Osteoblast (primary cell): Measurements from ENCODE around the gene PXDN. TPM values are rescaled to one million over a fixed set of nuclear protein-coding genes. Genes with fewer than 3 reads are reported as not detected.

ENCODE experiments used
- DNase-seq: peaks from one replicate; pipeline ENCODE4 v3.0.0; 2011; ENCODE audit warnings: low spot score, mixed read lengths; ENCODE audit not compliant: insufficient read length; ENCODE audit errors: missing footprints
- H2AFZ ChIP-seq: 2 replicates; pipeline ENCODE4 v1.6.0; 2011; ENCODE audit warnings: mild to moderate bottlenecking, low read length
- H3K27ac ChIP-seq: 2 replicates; pipeline ENCODE4 v1.5.1; 2011; ENCODE audit warnings: mild to moderate bottlenecking, low read depth, low read length, moderate library complexity
- H3K27me3 ChIP-seq: 2 replicates; pipeline ENCODE4 v1.6.0; 2012; ENCODE audit warnings: mild to moderate bottlenecking, control low read depth, inconsistent platforms, low read length, moderate library complexity; ENCODE audit not compliant: insufficient read depth
- H3K36me3 ChIP-seq: 2 replicates; pipeline ENCODE4 v1.5.1; 2011; ENCODE audit warnings: mild to moderate bottlenecking, low read length, control low read depth, moderate library complexity; ENCODE audit not compliant: insufficient read depth
- H3K4me1 ChIP-seq: 2 replicates; pipeline ENCODE4 v1.5.1; 2011; ENCODE audit warnings: mild to moderate bottlenecking, low read length, control low read depth, moderate library complexity; ENCODE audit not compliant: insufficient read depth
- H3K4me2 ChIP-seq: 2 replicates; pipeline ENCODE4 v1.6.0; 2011; ENCODE audit warnings: mild to moderate bottlenecking, low read length; ENCODE audit not compliant: insufficient read depth
- H3K4me3 ChIP-seq: fragments of 200-600 bp; sonication (generic); 3 replicates; pipeline ENCODE4 v1.5.1; 2012; ENCODE audit warnings: mild to moderate bottlenecking, low read length, inconsistent platforms; ENCODE audit not compliant: insufficient read depth
- H3K79me2 ChIP-seq: 2 replicates; pipeline ENCODE4 v1.6.0; 2012; ENCODE audit warnings: mild to moderate bottlenecking, low read length, control low read depth, inconsistent platforms; ENCODE audit not compliant: insufficient read depth
- H3K9me3 ChIP-seq: 2 replicates; pipeline ENCODE4 v1.5.1; 2011; ENCODE audit warnings: low read depth, low read length, control low read depth
- H4K20me1 ChIP-seq: 2 replicates; pipeline ENCODE4 v1.6.0; 2012; ENCODE audit warnings: mild to moderate bottlenecking, low read length, control low read depth; ENCODE audit not compliant: insufficient read depth
- CTCF ChIP-seq: IDR thresholded peaks from 2 replicates; pipeline ENCODE4 v1.5.1; 2011; ENCODE audit warnings: mild to moderate bottlenecking, low read depth, low read length, moderate library complexity; ENCODE audit errors: extremely low read depth
- total RNA-seq: library from RNA; depleted of rRNA; stranded (reverse); fragments of >200 nt; gene quantifications from 2 replicates; pipeline ENCODE4 v1.2.3, GENCODE V29; 2012

Gene PXDN
- total RNA-seq, 1 donor, result 307 TPM

GRCh38 chr2:1652034-1652790, 92.1 kb downstream of the PXDN start:
- H3K79me2 ChIP-seq, result peaks cover 12% of the 10 kb centered on the region
- peak; percentile 58 for DNase-seq
- no peaks in the 10 kb centered on the region for H3K27me3 ChIP-seq
- H3K36me3 ChIP-seq, result peaks cover 43% of the 10 kb centered on the region
- H3K4me2 ChIP-seq, result peak overlapping the region; percentile 62
- TF ChIP-seq CTCF, result no peak
- H4K20me1 ChIP-seq, result peaks cover 10% of the 10 kb centered on the region
- H3K9me3 ChIP-seq, result no peaks in the 10 kb centered on the region
- no peak overlapping the region for H2AFZ ChIP-seq
- peaks cover 45% of the 10 kb centered on the region for H3K4me1 ChIP-seq
- H3K4me3 ChIP-seq, result no peak overlapping the region
- H3K27ac ChIP-seq, result peak overlapping the region; percentile 97

- Histone ChIP-seq H2AFZ (no peak overlapping the region), H3K9me3 (no peaks in the 10 kb centered on the region), H3K4me2 (no peak overlapping the region), H3K4me3 (no peak overlapping the region), H3K79me2 (peaks cover 13% of the 10 kb centered on the region), H3K27me3 (no peaks in the 10 kb centered on the region), H4K20me1 (peaks cover 10% of the 10 kb centered on the region), H3K4me1 (peaks cover 45% of the 10 kb centered on the region), H3K27ac (peak overlapping the region; percentile 97), H3K36me3 (peaks cover 46% of the 10 kb centered on the region)
- DNase-seq, result peak; percentile 62
- TF ChIP-seq CTCF, result no peak
Measured at GRCh38 chr2:1651121-1652033, 92.9 kb downstream of the PXDN start.

- peaks cover 15% of the 10 kb centered on the region for H3K79me2 ChIP-seq
- no peak overlapping the region for H3K27ac ChIP-seq
- no peak for TF ChIP-seq CTCF
- H4K20me1 ChIP-seq, result peaks cover 13% of the 10 kb centered on the region
- H2AFZ ChIP-seq, result no peak overlapping the region
- H3K27me3 ChIP-seq, result no peaks in the 10 kb centered on the region
- no peak overlapping the region for H3K4me3 ChIP-seq
- H3K4me2 ChIP-seq, result no peak overlapping the region
- peaks cover 56% of the 10 kb centered on the region for H3K36me3 ChIP-seq
- DNase-seq, result peak; percentile 85
- H3K9me3 ChIP-seq, result no peaks in the 10 kb centered on the region
- H3K4me1 ChIP-seq, result peaks cover 36% of the 10 kb centered on the region
Measured at GRCh38 chr2:1650085-1650872, 94.0 kb downstream of the PXDN start.
